ENCODE results near the gene BTBD10.
"Not testable (repeated sequence)": the region's sequence is repeated elsewhere in the genome, so short reads cannot be mapped to it uniquely, and the experiment has no call there.

BTBD10 gene

GRCh38 chr11:13445588-13445987 lies 17.4 kb downstream of the BTBD10 start:
- H3K4me3 ChIP-seq (ENCODE audit: low read depth in 1 of 2, low read length in 1 of 2): no peak overlapping the region
- no peak for TF ChIP-seq CTCF (IDR thresholded peaks at IDR 0.05)
- H3K27me3 ChIP-seq: no peaks in the 10 kb centered on the region
- H3K27ac ChIP-seq: no peak overlapping the region
- H3K36me3 ChIP-seq: no peaks in the 10 kb centered on the region
- H3K4me1 ChIP-seq (ENCODE audit: control insufficient read depth in 1 of 2, insufficient read depth in 1 of 2, low read depth in 1 of 2, low read length in 1 of 2): peaks cover 14 to 28% of the 10 kb centered on the region in 2 experiments
- no peaks in the 10 kb centered on the region for H3K9me3 ChIP-seq

- no peaks in the 10 kb centered on the region for H3K27me3 ChIP-seq
- no peaks in the 10 kb centered on the region for H3K9me3 ChIP-seq
- H3K36me3 ChIP-seq: no peaks in the 10 kb centered on the region
- no peak overlapping the region for H3K4me3 ChIP-seq (ENCODE audit: low read depth in 1 of 2, low read length in 1 of 2)
- no peak for TF ChIP-seq CTCF (IDR thresholded peaks at IDR 0.05)
- peaks cover 10 to 21% of the 10 kb centered on the region in 2 experiments for H3K4me1 ChIP-seq (ENCODE audit: control insufficient read depth in 1 of 2, insufficient read depth in 1 of 2, low read depth in 1 of 2, low read length in 1 of 2)
- H3K27ac ChIP-seq: no peak overlapping the region
Observed at GRCh38 chr11:13440100-13440855, 22.7 kb downstream of the BTBD10 start.

GRCh38 chr11:13438291-13438690 lies 24.7 kb downstream of the BTBD10 start:
- H3K4me3 ChIP-seq (ENCODE audit: low read depth in 1 of 2, low read length in 1 of 2): no peak overlapping the region
- H3K36me3 ChIP-seq: no peaks in the 10 kb centered on the region
- TF ChIP-seq CTCF (IDR thresholded peaks at IDR 0.05): no peak
- H3K27ac ChIP-seq: no peak overlapping the region
- H3K9me3 ChIP-seq: no peaks in the 10 kb centered on the region
- H3K4me1 ChIP-seq (ENCODE audit: control insufficient read depth in 1 of 2, insufficient read depth in 1 of 2, low read depth in 1 of 2, low read length in 1 of 2): peaks cover 10 to 21% of the 10 kb centered on the region in 2 experiments
- H3K27me3 ChIP-seq: no peaks in the 10 kb centered on the region

- H3K27ac ChIP-seq: peak overlapping the region; percentile 53
- H3K4me1 ChIP-seq (ENCODE audit: control insufficient read depth in 1 of 2, insufficient read depth in 1 of 2, low read depth in 1 of 2, low read length in 1 of 2): peaks cover 10 to 21% of the 10 kb centered on the region in 2 experiments
- not testable (repeated sequence) for H3K27me3 ChIP-seq; H3K9me3 ChIP-seq; H3K36me3 ChIP-seq; H3K4me3 ChIP-seq (ENCODE audit: low read depth in 1 of 2, low read length in 1 of 2)
Observed at GRCh38 chr11:13436836-13437235, 26.2 kb downstream of the BTBD10 start.

- no peaks in the 10 kb centered on the region for H3K9me3 ChIP-seq
- no peak overlapping the region for H3K4me3 ChIP-seq (ENCODE audit: low read depth in 1 of 2, low read length in 1 of 2)
- no peak for TF ChIP-seq CTCF (IDR thresholded peaks at IDR 0.05)
Observed at GRCh38 chr11:13434247-13435205, 28.5 kb downstream of the BTBD10 start.

More at GRCh38 chr11:13434247-13435205, 28.5 kb downstream of the BTBD10 start:
- Histone ChIP-seq H3K36me3 (no peaks in the 10 kb centered on the region), H3K27ac (peak overlapping the region; percentile 14), H3K27me3 (no peaks in the 10 kb centered on the region), H3K4me1 (ENCODE audit: control insufficient read depth in 1 of 2, insufficient read depth in 1 of 2, low read depth in 1 of 2, low read length in 1 of 2) (peaks cover 10 to 21% of the 10 kb centered on the region in 2 experiments)

Data from neutrophil (primary cell).